GM12878 (cell line): ENCODE results near the gene GP5. TPM values are rescaled to one million over a fixed set of nuclear protein-coding genes. Genes with fewer than 3 reads are reported as not detected.

Experiments
- ATAC-seq: fragments of 200-7000 bp; cut with Tn5 transposase; 3 replicates; pipeline ENCODE4 v1.9.1; 2020; ENCODE audit warnings: mild to moderate bottlenecking, moderate library complexity
- BruUV-seq: library from RNA; stranded (reverse); fragments of 400-500 nt; replicated peaks from 2 replicates; lab custom pipeline; 2021; lab: Mats Ljungman, UMichigan
- CTCF ChIA-PET: fragments of 300-600 bp; sonication (Branson Sonifier 250); formaldehyde crosslinking; extraction: SDS; loops from one replicate; lab custom pipeline; 2021; ENCODE audit warnings: inconsistent platforms; lab: Yijun Ruan, JAX
- POLR2A ChIA-PET: fragments of 350-600 bp; formaldehyde crosslinking; extraction: SDS; loops from one replicate; lab custom pipeline; 2021; ENCODE audit warnings: inconsistent platforms; lab: Charles Lee
- RAD21 ChIA-PET: fragments of 300-600 bp; sonication (Branson Sonifier 250); formaldehyde crosslinking; loops from one replicate; lab custom pipeline; 2023; ENCODE audit warnings: antibody characterized with exemption; ENCODE audit not compliant: unreplicated experiment; lab: Charles Lee
- SMC1A ChIA-PET: fragments of 300-600 bp; sonication (Branson Sonifier 250); formaldehyde crosslinking; loops from one replicate; lab custom pipeline; 2023; ENCODE audit not compliant: unreplicated experiment, uncharacterized antibody; lab: Charles Lee
- DNase-seq: peaks from one replicate; pipeline ENCODE4 v3.0.0-alpha.2; 2011; ENCODE audit warnings: low read depth, low spot score
- FAIRE-seq: peaks from 3 replicates; lab custom pipeline; 2011; peaks lifted over from hg19 to GRCh38; lab: Jason Lieb, UNC
- H2AFZ ChIP-seq: 2 replicates; pipeline ENCODE4 v1.6.0; 2011; ENCODE audit warnings: low read depth, low read length, control low read depth; ENCODE audit not compliant: control insufficient read depth
- H3K27ac ChIP-seq: 2 replicates; pipeline ENCODE4 v1.5.1; 2011; ENCODE audit warnings: control low read depth; ENCODE audit not compliant: control insufficient read depth, insufficient read depth
- H3K27me3 ChIP-seq, 2 experiments: replicated peaks in 1 of 2; 2 replicates each; pipeline versions ENCODE4 v1.6.0 to v1.6.1; 2011; ENCODE audit warnings: low read length in 1 of 2; ENCODE audit not compliant: control insufficient read depth in 2 of 2, insufficient read depth in 2 of 2
- H3K36me3 ChIP-seq, 2 experiments: 2 replicates each; pipeline ENCODE4 v1.5.1; 2011; ENCODE audit warnings: low read length in 1 of 2; ENCODE audit not compliant: control insufficient read depth in 2 of 2, insufficient read depth in 2 of 2
- H3K4me1 ChIP-seq: 2 replicates; pipeline ENCODE4 v1.6.1; 2011; ENCODE audit warnings: mild to moderate bottlenecking, low read length, moderate library complexity, mixed read lengths; ENCODE audit not compliant: control insufficient read depth, insufficient read depth
- H3K4me2 ChIP-seq: 2 replicates; pipeline ENCODE4 v1.6.0; 2011; ENCODE audit warnings: control low read depth; ENCODE audit not compliant: control insufficient read depth, insufficient read depth
- H3K4me3 ChIP-seq: fragments of 200-600 bp; sonication (generic); 2 replicates; pipeline ENCODE4 v1.5.1; 2016
- H3K79me2 ChIP-seq: 2 replicates; pipeline ENCODE4 v1.6.0; 2011; ENCODE audit warnings: low read length; ENCODE audit not compliant: control insufficient read depth, insufficient read depth
- H3K9ac ChIP-seq: 2 replicates; pipeline ENCODE4 v1.8.0; 2011; ENCODE audit warnings: low read length, control low read depth, mixed read lengths; ENCODE audit not compliant: control insufficient read depth, insufficient read depth
- H3K9me3 ChIP-seq: replicated peaks from 3 replicates; pipeline ENCODE4 v1.5.1; 2011; ENCODE audit warnings: mild to moderate bottlenecking, low read length; ENCODE audit not compliant: control insufficient read depth, insufficient read depth
- H4K20me1 ChIP-seq: 2 replicates; pipeline ENCODE4 v1.6.0; 2011; ENCODE audit not compliant: control insufficient read depth, insufficient read depth
- BMI1 ChIP-seq: fragments of 450-650 bp; IDR thresholded peaks from 2 replicates; pipeline ENCODE4 v1.6.1; 2016; ENCODE audit warnings: mild to moderate bottlenecking, moderate library complexity, borderline replicate concordance
- BRCA1 ChIP-seq: IDR thresholded peaks from 2 replicates; pipeline ENCODE4 v1.6.1; 2011; ENCODE audit warnings: low read depth, low read length, improper control_type of control experiment
- CHD4 ChIP-seq: fragments of 200-600 bp; sonication (generic); IDR thresholded peaks from 2 replicates; pipeline ENCODE4 v1.6.1; 2016; ENCODE audit warnings: mild to moderate bottlenecking
- E2F4 ChIP-seq: IDR thresholded peaks from 2 replicates; pipeline ENCODE4 v1.6.1; 2012; ENCODE audit warnings: low read depth, low read length, improper control_type of control experiment
- EED ChIP-seq: sonication (generic); IDR thresholded peaks from 2 replicates; pipeline ENCODE4 v1.6.1; 2016; ENCODE audit warnings: antibody characterized with exemption, low read depth
- JUND ChIP-seq: IDR thresholded peaks from 2 replicates; pipeline ENCODE4 v1.6.1; 2012; ENCODE audit warnings: low read depth, mild to moderate bottlenecking, low read length, improper control_type of control experiment, moderate library complexity
- LARP7 ChIP-seq: fragments of 450-650 bp; IDR thresholded peaks from 2 replicates; pipeline ENCODE4 v1.6.1; 2017; ENCODE audit warnings: mild to moderate bottlenecking
- NRF1 ChIP-seq: conservative IDR thresholded peaks from 2 replicates; pipeline ENCODE4 v1.6.1; 2011; ENCODE audit warnings: mild to moderate bottlenecking, low read depth, low read length, improper control_type of control experiment
- RB1 ChIP-seq: fragments of 450-650 bp; formaldehyde crosslinking; IDR thresholded peaks from 2 replicates; pipeline ENCODE4 v1.6.1; 2017; ENCODE audit warnings: mild to moderate bottlenecking, borderline replicate concordance
- SIN3A ChIP-seq: IDR thresholded peaks from 2 replicates; pipeline ENCODE4 v1.6.1; 2012; ENCODE audit warnings: low read depth, low read length, improper control_type of control experiment
- SIX5 ChIP-seq: IDR thresholded peaks from 2 replicates; pipeline ENCODE4 v1.6.1; 2011; ENCODE audit warnings: mild to moderate bottlenecking, low read depth, low read length, moderate library complexity; ENCODE audit not compliant: severe bottlenecking
- SMAD1 ChIP-seq: fragments of 450-650 bp; IDR thresholded peaks from 2 replicates; pipeline ENCODE4 v1.6.1; 2018; ENCODE audit warnings: mild to moderate bottlenecking, low read depth; ENCODE audit not compliant: partially characterized antibody
- STAT1 ChIP-seq: fragments of 450-650 bp; conservative IDR thresholded peaks from 2 replicates; pipeline ENCODE4 v1.6.1; 2014; ENCODE audit warnings: antibody characterized with exemption, mild to moderate bottlenecking
- TCF3 ChIP-seq: IDR thresholded peaks from 2 replicates; pipeline ENCODE4 v1.6.1; 2012; ENCODE audit warnings: low read depth, mild to moderate bottlenecking, low read length, borderline replicate concordance; ENCODE audit not compliant: insufficient read depth
- ZBED1 ChIP-seq: IDR thresholded peaks from 2 replicates; pipeline ENCODE4 v1.6.1; 2016; ENCODE audit warnings: borderline replicate concordance
- WGBS: methylation state at CpG from one replicate; pipeline ENCODE4 v1.1.6; 2016; ENCODE audit warnings: low lambda C conversion rate; ENCODE audit not compliant: insufficient replicate concordance, insufficient coverage; ENCODE audit errors: missing lambda C conversion rate; 5-methylcytosine and 5-hydroxymethylcytosine counted together
- in situ Hi-C: fragments of 300-500 bp; cut with MboI; formaldehyde crosslinking; loops from 9 replicates; pipeline ENCODE4 v1.14.3; 2018; ENCODE audit warnings: mixed read lengths
- intact Hi-C: fragments of 100-400 bp; cut with micrococcal nuclease; formaldehyde crosslinking; loops from one replicate; pipeline ENCODE4 v1.14.2; 2022; ENCODE audit not compliant: unreplicated experiment
- polyA plus RNA-seq, 11 experiments: library from polyadenylated mRNA; depleted of rRNA in 4 of 11; unstranded in 6 of 11; stranded (reverse) in 5 of 11; fragments of >200 nt; fragmentation: Nextera tagmentation in 4 of 11; fragmentation: Illumina TruSeq in 1 of 11; extraction: Ambion mirVana in 4 of 11; extraction: Trizol in 1 of 11; gene quantifications; 1 replicate in 1 of 11; 2 replicates in 10 of 11; pipeline versions ENCODE4 v1.2.1 to v1.2.3, GENCODE V29; 2011 to 2016; ENCODE audit warnings: inconsistent platforms in 2 of 11, missing spikeins in 2 of 11, low read depth in 1 of 11
- total RNA-seq, 4 experiments: library from RNA; depleted of rRNA in 3 of 4; stranded (reverse); fragments of >200 nt in 3 of 4; fragmentation: Illumina TruSeq in 1 of 4; extraction: Trizol in 1 of 4; gene quantifications; 2 replicates each; pipeline versions ENCODE4 v1.2.1 to v1.2.3, GENCODE V29; 2013 to 2021
- TF ChIP-seq, protein P1 (sequence below): fragments of 450-650 bp; formaldehyde crosslinking; IDR thresholded peaks from 2 replicates; pipeline ENCODE4 v1.4.0; 2020; ENCODE audit warnings: mild to moderate bottlenecking, moderate library complexity

Gene GP5
- total and polyA plus RNA-seq, 10 of the 15 experiments (the other 5 are each of a cell fraction or from before 2014, with no cell fraction given): not detected

GRCh38 chr3:194386066-194386465 lies 13.0 kb downstream of the GP5 start:
- SMC1A ChIA-PET: no interaction called here
- TF ChIP-seq BRCA1 (no peak), LARP7 (no peak), ZBED1 (no peak), SMAD1 (no peak), BMI1 (no peak), NRF1 (no peak), CHD4 (no peak), SIX5 (no peak), EED (no peak), TCF3 (no peak), RB1 (no peak), SIN3A (no peak), JUND (no peak), E2F4 (no peak), STAT1 (no peak)
- TF ChIP-seq, protein P1, sequence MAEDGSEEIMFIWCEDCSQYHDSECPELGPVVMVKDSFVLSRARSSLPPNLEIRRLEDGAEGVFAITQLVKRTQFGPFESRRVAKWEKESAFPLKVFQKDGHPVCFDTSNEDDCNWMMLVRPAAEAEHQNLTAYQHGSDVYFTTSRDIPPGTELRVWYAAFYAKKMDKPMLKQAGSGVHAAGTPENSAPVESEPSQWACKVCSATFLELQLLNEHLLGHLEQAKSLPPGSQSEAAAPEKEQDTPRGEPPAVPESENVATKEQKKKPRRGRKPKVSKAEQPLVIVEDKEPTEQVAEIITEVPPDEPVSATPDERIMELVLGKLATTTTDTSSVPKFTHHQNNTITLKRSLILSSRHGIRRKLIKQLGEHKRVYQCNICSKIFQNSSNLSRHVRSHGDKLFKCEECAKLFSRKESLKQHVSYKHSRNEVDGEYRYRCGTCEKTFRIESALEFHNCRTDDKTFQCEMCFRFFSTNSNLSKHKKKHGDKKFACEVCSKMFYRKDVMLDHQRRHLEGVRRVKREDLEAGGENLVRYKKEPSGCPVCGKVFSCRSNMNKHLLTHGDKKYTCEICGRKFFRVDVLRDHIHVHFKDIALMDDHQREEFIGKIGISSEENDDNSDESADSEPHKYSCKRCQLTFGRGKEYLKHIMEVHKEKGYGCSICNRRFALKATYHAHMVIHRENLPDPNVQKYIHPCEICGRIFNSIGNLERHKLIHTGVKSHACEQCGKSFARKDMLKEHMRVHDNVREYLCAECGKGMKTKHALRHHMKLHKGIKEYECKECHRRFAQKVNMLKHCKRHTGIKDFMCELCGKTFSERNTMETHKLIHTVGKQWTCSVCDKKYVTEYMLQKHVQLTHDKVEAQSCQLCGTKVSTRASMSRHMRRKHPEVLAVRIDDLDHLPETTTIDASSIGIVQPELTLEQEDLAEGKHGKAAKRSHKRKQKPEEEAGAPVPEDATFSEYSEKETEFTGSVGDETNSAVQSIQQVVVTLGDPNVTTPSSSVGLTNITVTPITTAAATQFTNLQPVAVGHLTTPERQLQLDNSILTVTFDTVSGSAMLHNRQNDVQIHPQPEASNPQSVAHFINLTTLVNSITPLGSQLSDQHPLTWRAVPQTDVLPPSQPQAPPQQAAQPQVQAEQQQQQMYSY (CRISPR knock-in tag): no peak
- TF ChIP-seq, all 136 proteins: peak for 0
- DNase-seq: no peak

More at GRCh38 chr3:194386066-194386465, 13.0 kb downstream of the GP5 start:
- no peaks in the 10 kb centered on the region for H3K79me2 ChIP-seq
- H3K9ac ChIP-seq: no peak overlapping the region
- in situ Hi-C loops (no loop called here), intact Hi-C loops (no loop called here)
- FAIRE-seq: no peak
- H3K4me1 ChIP-seq: no peaks in the 10 kb centered on the region
- no peak overlapping the region for H3K4me2 ChIP-seq
- no peak for ATAC-seq
- no peaks in the 10 kb centered on the region for H3K27me3 ChIP-seq
- CTCF ChIA-PET: interaction anchor here (0.8 to 1.1 kb wide), 2 partner anchors 42 to 52 kb away, joined by 3 to 4 read pairs; no protein-coding TSS in a partner anchor
- no peak overlapping the region for H3K27ac ChIP-seq
- no peak overlapping the region for H2AFZ ChIP-seq
- no TSS peak for BruUV-seq
- POLR2A ChIA-PET: no interaction called here
- peaks cover 2% of the 10 kb centered on the region; the same call in 1 of the 3 replicates for H3K9me3 ChIP-seq
- H3K36me3 ChIP-seq: no peaks in the 10 kb centered on the region
- RAD21 ChIA-PET: no interaction called here
- H3K4me3 ChIP-seq: no peak overlapping the region
- 61% methylated on average over 15 of the region's 15 CpGs for WGBS
- no peaks in the 10 kb centered on the region for H4K20me1 ChIP-seq
